GM18507 (cell line): ENCODE results near the gene IGLL5.

Experiments
- DNase-seq: peaks from one replicate; pipeline ENCODE4 v3.0.0; 2011; ENCODE audit warnings: low read depth; ENCODE audit not compliant: insufficient read length; ENCODE audit errors: extremely low spot score
- FAIRE-seq: peaks from 2 replicates; lab custom pipeline; 2011; peaks lifted over from hg19 to GRCh38; lab: Jason Lieb, UNC

The IGLL5 gene

DNA sequence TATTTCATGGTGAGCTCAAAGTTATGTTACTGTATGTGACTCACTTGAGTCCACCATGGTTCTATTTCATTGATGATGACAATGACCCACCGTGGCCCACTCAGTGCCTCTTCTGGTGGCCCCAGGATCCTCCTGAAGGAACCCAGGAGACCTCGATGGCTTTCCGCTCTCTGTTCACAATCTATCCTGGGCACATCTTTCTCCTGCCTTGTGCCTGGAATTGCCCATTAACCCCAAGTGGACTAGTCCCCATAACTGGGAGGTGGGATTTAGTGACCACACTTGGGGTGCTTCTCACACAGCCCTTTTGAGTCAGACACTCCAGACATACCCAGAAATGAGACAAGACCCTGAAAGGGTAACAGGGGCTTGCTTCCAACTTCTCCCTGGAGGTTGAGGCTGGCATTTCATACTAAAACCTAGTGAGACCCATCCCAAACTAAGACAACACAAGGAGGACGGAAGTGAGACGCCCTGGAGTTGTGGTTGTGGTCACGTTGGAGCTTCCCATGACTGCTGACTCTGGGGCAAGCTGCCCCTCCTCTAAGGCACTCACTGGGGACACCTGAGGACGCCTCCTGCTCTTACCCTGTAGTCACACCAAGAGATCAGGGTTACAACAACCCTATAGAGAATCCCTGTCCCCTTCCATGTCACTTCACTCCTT, 22.1 kb downstream of the IGLL5 start:
- DNase-seq (no peak), FAIRE-seq (no peak)

DNA sequence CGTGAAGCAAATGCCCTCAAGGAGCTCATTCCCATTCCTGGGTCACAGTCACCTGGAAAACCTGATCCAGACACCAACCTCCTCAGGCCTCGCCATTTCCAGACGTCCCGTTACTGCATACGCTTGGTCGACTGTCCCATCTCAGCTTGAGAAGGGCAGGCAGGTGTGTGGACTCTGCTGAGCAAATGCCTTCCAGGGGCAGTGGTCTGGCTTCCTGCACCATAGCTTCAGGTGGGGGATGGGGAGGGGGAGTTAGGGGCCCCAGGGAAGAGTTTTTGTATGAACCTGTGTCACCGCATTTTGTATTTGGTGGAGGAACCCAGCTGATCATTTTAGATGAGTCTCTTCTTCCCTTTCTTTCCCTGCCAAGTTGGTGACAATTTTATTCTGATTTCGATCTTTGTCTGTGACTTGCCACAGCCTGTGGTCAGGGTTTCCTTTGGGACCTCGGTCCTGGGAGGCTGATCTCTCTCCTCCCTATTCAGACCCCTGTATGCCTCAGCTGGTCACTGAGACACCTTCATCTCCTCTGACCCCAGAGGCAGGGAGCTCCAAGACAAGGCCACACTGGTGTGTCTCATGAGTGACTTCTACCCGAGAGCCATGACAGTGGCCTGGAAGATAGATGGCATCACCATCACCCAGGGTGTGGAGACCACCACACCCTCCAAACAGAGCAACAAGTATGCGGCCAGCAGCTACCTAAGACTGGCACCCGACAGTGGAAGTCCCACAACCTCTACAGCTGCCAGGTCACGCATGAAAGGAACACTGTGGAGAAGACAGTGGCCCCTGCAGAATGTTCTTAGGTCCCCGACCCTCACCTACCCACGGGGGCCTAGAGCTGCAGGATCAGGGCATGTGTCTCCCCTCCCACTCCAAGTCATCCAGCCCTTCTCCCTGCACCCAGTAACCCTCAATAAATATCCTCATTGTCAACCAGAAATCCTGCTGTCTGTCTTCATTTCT, 22.9 kb downstream of the IGLL5 start:
- DNase-seq (no peak), FAIRE-seq (no peak)

DNA sequence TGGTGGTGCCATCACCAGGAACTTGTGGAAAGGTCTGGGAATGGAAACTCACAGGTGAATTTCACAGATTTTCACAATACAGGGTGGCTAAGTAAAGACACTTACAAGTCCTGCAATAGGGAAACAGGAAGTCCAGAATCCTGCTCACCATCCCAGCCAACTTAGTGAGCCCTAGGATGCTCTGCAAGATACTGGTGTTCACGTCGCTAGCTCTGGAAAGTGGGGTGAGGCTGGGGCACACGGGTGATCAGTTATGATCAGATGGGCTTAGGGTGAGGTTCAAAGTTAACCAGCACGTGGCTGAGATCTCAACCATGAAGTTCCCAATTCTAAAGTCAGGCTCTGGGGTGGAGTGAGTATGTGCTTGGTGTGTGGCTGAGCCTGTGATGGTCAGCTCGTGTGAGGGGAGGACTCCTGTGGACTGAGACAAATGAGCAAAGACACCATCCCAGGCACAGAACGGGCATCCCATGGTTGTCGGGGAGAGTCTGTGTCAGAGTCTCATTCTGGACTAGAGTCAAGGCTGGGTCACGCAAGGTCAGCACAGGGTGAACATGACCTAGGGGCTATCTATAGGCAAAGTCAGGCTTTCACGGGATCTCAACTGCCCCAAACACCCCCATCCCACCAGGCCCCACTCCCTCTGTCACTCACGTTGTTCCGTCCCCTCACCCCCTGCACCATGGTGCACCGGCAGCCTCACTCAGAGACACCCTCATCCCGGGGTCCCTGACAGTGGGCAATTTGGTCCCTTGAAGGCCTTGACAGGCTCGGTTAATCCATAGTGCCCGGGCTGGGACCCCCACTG, 23.9 kb downstream of the IGLL5 start:
- FAIRE-seq (no peak), DNase-seq (no peak)

DNA sequence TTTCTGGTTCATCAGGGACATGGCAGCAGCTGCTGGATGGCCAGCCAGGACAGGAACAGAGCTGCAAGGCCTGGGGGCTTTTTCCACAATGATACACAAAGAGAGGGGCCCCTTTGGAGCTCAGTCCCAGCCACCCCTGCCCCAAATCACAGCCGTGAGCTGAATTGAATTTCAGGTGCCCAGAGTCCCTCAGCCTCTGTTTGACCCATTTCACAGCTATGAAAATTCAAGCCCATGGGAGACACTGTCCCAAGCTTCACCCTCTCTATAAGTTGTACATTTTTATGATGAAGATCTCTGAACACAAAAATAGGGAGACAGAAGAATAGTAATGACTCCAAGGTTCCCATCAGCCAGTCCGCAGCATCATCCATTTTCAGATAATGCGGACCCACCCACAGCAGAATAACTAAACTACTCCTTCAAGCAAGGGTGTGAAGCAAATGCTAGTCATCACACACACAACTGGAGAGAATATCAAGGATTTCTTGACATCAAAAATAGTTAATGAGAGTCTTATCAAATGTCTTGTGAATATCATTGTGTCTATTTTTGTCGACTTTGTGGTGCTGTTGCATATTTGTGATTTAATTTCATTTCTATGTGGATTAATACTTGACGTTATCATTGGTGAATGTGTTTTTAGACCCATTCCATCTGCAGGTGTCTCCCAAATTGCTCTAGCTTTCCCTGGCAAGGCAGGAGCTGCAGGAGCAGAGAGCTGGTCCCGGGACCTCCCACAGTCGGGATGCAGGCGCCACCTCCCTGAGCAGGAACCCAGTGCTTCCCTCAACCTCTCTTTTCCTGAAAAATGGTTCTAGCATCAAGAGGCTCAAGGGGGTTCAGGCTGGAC, 24.7 kb downstream of the IGLL5 start:
- no peak for DNase-seq
- FAIRE-seq: no peak

DNA sequence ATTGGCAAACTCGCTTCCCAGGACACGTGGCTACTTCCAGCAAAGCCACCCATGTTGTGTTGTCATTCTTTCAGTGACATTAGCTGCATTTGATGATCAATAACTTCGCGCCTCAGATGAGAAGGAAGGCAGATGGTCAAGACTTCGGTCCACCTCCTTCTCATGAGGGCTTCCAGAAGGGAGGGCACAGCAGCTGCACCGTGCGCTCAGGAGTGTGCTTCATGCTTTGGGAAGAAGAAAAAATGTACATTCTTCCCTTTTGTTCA, 25.3 kb downstream of the IGLL5 start:
- FAIRE-seq (no peak), DNase-seq (no peak)

DNA sequence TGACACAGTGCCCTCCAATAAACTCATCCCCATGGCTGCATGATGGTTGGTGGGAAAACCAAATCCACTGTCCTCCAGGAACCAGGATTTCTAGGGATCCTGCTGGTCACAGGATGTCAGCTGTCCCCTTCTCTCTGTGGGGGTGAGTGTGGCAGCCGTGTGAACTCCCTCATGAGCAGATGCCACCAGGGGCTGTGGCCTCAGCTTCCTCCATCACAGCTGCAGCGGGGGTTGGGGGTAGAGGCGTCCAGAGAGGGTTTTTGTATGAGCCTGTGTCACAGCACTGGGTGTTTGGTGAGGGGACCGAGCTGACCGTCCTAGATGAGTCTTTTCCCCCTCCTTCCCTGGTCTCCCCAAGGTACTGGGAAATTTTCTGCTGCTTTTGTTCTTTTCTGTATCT, 26.4 kb downstream of the IGLL5 start:
- no peak for FAIRE-seq

DNA sequence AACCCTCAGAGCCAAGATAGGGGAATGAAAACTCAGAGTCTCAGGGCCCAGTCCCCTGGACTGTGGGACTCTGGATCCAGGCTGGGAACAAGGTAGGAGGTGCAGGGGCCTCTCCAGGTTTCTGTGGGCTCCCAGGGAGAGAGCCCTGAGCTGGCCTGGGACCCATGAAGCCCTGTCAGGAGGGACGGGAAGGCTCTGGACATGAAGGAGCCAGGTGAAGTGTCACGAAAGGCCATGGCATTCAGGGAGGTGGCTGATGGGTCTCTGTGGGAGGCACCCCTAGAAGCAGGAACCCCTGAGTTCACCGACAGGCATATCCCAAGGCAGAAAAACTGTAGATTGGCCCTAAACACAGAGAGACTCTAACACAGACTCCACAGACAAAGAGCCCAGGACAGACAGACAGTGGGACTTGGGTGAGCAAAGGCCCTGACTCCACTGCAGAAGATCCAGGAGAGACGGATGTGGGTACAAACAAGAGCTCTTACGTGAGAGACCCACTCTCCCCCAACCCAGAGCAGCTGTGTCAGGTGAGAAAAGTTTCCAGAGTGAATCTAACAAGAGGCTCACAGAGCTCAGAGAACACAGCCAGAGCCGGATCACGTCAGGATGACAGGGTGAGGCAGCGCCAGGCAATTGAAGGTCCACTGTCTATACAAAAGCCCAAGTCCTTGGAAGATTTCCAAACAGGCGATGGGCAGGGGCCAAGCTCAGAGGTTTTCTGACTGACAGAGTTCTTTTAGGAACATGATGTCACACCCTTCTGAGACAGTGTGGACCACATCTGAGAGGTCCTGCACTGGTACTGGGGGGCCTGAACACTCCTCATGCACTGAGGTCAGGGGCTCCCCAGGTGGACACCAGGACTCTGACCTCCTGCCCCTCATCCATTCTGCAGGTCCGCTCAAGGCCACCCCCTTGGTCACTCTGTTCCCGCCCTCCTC, 27.4 kb downstream of the IGLL5 start:
- no peak for FAIRE-seq

More for the DNA sequence above, 26.4 kb downstream of the IGLL5 start:
- no peak for DNase-seq

DNA sequence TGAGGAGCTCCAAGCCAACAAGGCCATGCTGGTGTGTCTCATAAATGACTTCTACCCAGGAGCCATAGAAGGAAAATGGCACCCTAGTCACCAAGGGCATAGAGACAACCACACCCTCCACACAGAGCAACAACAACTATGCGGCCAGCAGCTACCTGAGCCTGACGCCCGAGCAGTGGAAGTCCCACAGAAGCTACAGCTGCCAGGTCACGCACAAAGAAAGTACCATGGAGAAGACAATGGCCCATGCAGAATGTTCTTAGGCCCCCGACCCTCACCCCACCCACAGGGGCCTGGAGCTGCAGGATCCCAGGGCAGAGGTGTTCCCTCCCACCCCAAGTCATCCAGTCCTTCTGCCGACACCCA, 28.0 kb downstream of the IGLL5 start:
- FAIRE-seq (no peak), DNase-seq (no peak)

More for the DNA sequence above, 27.4 kb downstream of the IGLL5 start:
- DNase-seq: no peak

DNA sequence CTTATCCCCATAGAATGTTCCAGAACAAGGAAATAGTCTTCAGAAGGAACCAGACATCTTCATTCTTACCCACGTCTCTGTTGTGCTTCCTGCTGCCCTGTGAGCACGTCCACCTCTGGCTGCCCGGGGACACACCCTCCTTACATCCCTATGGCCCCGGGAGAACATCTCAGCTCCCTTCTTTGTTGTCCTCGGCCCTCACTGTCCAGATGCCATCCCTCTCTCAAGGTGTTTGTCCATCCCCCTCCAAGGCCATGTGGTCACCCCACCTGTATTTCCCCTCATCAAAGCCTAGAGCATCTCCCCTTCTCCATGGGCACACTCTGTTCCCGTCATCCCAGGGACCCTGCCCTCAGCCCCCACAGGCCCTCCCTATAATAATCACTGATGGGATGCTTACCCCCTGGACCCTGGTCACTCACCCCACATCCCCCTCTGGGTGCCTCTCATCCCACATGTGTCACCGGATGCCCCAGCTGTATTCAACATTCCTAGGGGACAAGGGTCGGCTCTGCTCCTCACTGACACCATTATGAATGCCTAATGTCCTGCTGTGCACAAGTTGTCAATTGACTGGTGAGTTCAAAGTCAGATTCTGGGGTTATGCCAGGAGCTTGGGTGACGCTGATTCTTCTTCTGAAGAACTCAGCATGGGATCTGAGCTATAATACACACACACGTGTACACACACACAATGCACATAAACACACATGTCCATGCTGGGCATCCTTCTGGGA, 28.8 kb downstream of the IGLL5 start:
- FAIRE-seq (no peak), DNase-seq (no peak)

DNA sequence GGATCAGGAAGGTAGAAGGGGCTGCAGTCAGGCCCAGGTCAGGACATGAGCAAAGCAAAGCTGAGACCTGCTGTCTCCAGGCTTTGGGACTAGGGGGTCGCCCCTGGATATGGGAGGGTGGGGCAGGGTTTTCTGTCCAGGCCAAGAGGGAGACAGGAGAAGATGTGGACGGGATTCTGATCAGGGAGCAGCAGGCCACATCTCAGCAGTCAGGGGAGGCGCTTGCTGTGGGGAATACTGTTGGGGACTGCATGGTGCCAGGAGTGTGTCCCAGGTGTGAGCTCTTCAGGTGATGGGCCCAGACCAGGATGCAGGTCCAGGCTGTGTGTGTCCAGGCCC, 29.3 kb downstream of the IGLL5 start:
- no peak for DNase-seq
- FAIRE-seq: no peak

DNA sequence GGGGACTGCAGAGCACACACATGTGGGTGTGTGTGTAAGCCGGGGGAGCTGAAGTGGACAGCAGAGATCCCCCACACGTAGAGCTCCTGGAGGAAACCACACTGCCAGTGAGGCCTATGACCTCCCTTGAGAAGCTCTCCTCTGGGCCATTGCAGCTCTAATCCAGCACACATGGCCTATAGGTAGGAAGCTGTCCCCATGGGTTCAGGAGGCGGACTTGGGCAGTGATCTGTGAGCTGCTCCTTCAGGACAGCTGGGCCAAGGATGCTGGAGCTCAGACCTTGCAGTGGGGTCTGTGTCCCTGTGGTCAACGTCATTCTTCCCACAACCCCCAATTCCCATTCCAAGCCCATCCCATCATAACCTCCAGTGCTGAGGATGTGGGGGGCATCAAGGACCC, 29.8 kb downstream of the IGLL5 start:
- FAIRE-seq: no peak
- DNase-seq: no peak

DNA sequence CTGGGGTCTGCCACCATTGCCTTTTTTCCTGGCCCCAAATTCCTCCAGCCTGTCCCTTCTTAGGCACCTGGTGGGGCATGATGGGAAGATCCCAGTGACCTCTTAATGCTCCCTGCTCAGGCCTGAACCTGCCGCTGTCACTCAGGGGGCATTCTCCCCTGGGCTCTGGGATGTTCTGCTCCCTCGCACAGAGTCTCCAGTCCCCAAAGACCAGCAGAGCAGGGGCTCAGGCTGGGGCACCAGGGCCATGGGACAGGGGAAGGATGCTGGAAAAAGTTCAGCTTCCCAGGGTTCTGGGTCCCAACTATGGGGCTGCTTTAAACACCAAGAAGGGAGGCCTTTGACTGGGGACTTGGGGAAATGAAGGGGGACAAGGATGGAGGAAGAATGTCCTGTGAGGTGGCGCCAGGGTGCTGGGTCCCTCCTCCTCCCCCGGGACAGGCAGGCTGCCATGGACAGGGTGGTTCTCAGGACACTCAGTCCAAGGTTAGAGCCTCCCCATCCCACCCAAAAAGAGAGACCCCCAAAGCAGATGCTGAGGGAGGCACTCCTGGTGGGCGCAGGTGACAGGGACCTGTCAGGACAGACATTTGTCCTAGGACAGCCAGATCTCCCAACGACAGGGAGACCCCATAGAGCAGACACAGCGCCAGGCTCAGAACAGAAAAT, 30.8 kb downstream of the IGLL5 start:
- DNase-seq (no peak), FAIRE-seq (no peak)

DNA sequence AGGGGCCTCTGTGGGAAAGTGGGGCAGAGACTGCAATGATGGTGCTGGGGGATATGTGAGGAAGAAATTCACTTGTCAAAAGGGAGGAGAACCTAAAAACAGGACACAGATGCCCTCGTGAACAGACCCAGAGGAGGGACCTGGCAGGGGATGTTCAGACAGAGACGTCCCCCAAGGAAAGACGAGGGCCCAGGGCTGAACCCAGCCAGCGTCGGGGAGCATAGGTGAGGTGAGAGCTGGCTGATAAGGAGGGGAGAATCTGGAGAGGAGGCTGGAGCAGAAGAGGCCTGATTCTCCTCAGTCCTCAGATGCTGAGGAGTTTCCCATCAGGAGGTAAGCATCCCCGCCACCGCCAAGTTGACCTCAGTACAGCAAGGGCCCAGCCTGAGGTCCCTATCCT, 31.4 kb downstream of the IGLL5 start:
- DNase-seq (no peak), FAIRE-seq (no peak)

DNA sequence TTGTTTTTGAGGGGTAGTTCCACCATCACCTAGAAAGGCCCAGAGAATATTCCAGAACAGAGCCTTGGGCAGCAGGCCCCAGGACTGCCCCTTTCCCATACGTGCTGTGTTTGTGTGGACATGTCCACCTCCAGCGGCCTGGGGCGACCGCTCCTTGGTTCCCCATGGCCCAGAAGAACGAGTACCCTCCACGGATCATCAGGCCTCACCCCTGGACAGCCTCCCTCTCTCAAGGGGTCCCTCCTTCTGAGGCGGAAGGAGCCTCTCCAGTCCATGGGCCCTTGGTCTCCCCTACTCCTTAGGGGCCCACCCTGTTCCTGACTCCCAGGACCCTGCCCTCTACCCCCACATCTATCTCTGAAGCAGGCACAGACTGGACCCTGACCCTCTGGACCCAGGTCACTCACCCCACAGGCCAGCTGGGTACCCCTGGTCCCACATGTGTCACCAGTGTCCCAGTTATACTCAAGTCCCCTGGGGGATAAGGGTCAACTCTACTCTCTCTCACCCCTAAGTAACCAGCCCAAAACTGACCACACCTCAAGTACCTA, 32.6 kb downstream of the IGLL5 start:
- no peak for FAIRE-seq
- DNase-seq: no peak

DNA sequence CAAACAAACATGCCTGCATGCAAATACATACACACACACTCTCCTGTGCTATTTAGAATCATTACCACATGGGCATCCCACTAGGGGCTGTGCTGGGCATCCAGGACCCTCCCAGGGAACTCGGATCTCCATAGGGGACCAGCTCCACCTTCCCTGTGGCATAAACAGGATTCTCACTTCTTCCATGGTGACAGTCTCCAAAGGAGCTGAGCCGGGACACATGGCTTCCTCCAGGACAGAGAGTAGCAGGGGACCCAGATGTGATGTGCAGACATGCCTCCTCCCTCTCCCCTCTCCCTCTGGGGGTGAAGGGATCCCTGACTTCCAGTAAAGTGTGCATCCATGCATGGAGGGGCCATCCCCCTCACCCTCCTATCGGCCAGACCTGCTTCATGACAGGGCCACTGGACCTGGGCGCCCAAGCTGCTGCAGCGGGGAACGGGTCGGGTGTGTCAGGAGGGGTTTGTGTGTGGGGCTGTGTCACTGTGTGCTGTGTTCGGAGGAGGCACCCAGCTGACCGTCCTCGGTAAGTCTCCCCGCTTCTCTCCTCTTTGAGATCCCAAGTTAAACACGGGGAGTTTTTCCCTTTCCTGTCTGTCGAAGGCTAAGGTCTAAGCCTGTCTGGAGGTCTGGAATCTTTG, 33.4 kb downstream of the IGLL5 start:
- no peak for FAIRE-seq
- no peak for DNase-seq

DNA sequence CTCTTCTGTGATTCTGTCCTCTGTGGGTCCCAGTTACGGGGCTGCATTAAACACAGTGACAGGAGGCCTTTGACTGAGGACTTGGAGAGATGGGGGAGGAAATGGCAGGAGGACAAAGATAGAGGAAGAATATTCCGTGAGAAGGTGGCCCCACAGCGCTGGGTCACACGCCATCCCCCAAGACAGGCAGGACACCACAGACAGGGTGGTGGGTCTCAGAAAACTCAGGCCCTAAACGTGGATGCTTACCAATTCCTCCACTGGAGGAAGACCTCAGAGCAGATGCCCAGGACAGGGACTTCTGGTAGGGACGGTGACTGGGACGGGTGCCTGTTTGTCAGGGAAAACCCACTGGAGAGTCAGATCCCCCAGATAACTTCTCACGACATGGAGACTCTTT, 34.0 kb downstream of the IGLL5 start:
- FAIRE-seq (no peak), DNase-seq (no peak)
